KG1 (cell line): Measurements from ENCODE around the gene GPATCH2.
"Not testable (repeated sequence)": the region's sequence is repeated elsewhere in the genome, so short reads cannot be mapped to it uniquely, and the experiment has no call there.

Experiments used
- DNase-seq: peaks from one replicate; lab custom pipeline; 2025; lab: John Stamatoyannopoulos, UW

Gene GPATCH2

GRCh38 chr1:217630711-217631591, at the start of gene GPATCH2, which contains the start of gene SPATA17:
TSS of gene GPATCH2 (minus strand) at chr1:217631090. CDS start at chr1:217630971, 119 bp downstream.
TSS of gene SPATA17 (plus strand) at chr1:217631344. CDS start at chr1:217631379, 35 bp downstream.
- DNase-seq: peak; percentile 72

DNA sequence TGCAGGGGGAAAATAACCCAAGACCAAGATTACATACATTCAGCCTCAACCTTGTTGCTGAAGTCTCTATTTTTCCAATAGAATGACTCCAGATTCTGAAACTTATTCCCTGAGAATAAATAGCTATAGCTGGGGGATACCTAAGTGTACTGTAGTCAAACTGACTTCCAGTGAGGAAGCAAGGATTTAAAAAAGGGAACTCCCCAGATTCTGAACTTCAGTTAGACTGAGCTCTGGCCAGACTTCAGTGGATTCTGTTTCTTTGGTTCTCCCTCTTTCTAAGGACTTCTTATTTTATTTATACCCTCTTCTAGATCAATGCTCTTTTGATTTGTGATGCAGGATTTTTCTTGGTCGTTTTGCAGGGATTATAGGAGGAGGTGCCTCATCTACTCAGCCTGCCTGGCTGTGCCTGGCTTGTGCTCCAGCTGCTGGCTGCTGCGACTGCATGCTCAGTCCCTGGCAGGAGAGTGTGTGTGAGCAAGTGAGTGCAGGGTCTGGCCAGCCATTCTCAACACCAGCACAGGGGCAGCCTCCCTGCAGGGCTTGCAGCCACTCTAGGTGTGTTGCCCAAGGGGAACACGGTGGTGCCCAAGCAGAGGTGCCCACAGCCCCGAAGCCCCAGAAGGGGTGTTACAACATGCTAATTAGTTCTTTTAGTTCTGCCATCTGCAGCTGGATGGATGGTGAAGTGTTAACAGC, 43.3 kb upstream of the GPATCH2 start:
- DNase-seq: no peak

DNA sequence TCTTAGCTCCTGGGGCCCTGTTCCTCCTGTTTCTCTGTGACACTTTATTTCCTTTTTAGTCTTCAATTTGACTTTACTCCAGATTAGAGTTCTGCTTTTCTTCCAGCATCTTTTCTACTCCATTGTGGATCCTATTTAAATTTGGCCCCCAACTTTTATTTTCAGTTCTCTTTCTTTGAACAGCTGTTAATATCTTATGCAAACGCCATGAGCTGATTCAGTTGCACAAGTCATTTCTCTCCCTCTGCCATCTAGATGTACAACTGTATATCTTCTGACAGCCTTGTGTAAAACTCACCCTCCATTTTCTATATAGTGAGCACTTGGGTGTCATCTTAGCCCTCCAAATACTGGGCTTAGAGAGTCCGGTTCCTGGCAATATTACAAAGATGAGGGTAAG, 42.5 kb upstream of the GPATCH2 start:
- no peak for DNase-seq

DNA sequence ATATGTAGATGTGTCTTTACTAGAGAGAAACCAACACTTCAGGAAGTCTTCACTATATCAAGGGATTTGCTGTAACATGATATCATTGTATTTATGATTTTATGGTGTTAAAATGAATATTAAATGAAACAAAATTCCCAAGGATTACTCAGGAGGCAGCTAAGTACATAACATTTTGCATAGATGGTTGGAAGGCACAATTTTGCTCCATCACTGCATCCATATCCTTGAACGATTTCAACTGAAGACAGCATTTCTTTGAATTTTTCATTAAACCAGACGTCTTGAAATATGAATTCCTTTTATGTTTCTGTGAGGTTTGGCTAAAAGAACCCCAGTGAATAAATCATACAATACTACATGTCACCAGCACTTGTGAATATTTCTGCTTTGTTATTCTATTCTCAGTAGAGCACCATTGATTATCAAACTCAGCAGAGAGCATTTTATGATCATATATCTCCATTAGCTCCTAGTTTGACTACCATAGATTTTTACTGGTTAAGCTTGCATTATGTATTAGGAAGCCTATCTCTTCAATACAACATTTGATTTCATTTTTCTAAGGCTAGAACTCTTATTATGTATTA, 37.6 kb upstream of the GPATCH2 start:
- no peak for DNase-seq

GRCh38 chr1:217661407-217661806, 30.5 kb upstream of the GPATCH2 start:
- no peak for DNase-seq

- no peak for DNase-seq
Measured at GRCh38 chr1:217660353-217661062, 29.6 kb upstream of the GPATCH2 start.

GRCh38 chr1:217650674-217651073, 19.8 kb upstream of the GPATCH2 start:
- no peak for DNase-seq

DNA sequence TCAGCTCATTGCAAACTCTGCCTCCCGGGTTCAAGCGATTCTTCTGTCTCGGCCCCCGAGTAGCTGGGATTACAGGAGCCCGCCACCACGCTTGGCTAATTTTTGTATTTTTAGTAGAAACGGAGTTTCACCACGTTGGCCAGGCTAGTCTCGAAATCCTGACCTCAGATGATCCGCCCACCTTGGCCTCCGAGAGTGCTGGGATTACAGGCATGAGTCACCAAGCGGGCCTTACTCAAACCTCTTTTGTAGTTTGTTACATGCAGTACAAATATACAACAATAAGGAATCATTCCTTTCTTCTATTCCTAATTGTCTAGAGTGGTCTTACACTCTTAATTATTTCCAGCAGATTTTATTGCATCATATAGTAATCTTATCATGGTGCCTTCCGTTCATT, 16.9 kb upstream of the GPATCH2 start:
- DNase-seq: no peak

DNA sequence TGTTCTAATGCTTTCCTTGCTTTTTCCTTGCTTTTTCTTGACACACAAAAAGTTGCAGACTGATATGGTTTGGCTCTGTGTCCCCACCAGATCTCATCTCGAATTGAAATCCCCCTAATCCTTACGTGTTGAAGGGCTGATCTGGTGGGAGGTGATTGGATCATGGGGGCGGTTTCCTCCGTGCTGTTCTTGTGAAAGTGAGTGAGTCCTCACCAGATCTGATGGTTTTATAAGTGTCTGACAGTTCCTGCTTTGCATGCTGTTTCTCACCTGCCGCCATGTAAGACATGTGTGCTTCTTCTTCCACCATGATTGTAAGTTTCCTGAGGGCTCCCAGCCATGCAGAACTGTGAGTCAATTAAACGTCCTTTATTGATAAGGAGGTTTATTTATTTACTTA, 11.6 kb upstream of the GPATCH2 start:
- no peak for DNase-seq

DNA sequence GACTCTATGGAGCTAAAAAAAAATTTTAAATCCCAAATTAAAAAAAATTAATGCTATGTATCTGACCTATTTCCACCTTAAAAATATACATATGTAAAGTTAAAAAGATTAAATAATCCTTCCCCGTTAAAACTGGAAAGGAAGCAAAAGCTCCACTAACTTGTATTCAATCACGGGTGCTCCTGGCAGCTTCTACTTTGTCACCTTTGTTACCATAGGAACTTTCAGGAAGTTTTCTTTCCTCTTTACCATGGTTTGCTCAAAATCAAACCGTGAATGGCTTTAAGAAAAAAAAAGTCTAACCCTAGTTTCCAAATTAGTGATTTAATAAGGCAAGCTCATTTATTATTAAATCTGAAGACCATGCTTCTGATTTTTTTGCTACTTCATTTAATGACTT, 3.5 kb downstream of the GPATCH2 start:
- no peak for DNase-seq

DNA sequence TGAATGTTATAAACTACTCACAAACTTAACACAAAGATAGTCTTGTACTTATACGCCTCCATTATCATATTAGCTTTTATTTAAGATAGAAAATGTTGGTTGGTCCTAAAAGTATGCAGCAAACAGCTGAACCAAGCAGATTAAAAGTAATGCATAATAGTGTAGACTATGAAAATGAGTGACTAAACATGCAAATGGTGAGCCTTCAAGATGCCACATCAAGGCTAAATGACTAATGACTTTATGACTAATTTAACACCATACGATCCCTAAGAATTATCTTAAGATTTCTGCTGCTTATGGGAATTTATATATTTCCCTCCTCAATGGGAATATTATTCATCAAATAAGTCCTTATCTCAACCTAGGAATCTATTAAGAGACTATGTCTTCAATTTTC, 4.6 kb downstream of the GPATCH2 start:
- no peak for DNase-seq

DNA sequence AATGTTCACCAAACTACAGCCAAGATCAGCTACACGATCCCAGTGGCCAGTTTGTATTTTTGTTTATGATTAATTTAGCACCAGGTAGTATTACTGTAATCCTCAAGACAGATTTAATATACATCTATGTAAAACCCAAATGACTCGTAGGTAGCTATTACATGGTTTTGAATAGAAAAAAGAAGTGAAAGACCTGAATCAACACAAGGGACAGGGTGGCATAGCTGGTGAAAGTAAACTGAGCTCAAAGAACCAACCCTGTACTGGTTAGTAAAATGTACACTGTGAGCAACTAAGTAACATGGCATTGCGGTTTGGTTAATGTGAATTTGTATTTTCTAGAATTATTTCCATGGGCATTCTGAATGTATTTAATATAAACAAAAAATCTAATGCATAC, 8.8 kb downstream of the GPATCH2 start:
- no peak for DNase-seq

GRCh38 chr1:217620814-217621213, 10.1 kb downstream of the GPATCH2 start:
- DNase-seq: no peak

- DNase-seq: no peak
Measured at GRCh38 chr1:217617126-217617525, 13.8 kb downstream of the GPATCH2 start.

DNA sequence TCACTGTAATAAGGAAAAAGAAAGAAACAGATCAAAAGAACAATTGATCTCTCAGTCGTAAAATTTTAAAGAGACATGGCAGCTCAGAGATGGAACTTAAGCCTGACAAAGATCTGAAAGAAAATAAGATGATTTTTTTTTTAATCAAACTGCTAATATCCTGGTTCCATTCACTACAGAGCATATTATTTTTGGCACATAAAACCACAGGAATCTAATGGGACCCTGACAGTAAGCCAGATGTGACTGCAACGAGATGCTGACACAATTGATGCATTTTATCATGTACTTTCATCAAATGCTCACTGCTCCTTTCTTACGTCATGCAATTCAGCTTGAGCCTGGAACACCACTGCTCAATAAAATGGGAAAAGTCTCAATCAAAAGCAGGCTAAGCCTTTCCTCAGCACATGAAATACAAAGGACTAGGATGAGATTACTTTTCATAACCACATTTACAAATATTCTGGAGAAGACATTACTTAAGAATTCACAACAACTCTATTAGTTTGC, 16.6 kb downstream of the GPATCH2 start:
- no peak for DNase-seq

DNA sequence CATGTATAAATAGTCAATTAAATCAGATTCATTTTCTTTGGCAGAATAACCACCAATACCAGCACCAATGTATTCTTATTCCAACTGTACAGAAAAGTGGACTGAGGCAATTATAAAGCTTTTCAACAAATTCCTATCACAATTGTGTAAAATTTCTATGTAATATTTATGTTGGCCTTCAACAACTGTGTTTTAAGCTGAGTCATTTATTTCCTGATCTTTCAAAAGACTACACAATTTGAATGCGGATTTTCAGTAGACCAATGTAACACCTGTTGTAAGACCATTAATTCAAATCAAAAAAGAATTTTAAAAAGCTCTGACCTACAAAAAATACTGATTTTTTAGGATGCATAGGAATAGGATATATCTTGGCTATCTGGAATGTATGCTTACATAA, 25.5 kb downstream of the GPATCH2 start:
- no peak for DNase-seq

DNA sequence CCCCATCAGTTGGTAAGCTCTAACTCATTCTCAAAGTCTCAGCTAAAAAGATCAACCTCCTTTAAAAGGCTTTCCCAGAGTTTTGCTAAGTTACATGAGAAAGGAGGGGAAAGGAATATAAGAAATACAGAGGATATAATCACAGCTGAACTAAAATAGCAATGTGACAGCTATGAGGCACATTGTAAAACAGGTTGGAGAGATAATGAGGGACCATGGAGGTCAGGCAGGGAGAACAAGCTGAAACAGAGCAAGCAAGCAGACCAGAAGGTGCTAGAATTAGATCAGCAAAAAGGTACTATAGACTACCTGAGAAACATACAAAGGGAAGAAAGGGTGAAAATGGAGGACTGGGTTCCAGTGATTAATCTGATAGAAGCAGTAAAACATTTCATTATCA, 28.5 kb downstream of the GPATCH2 start:
- no peak for DNase-seq

- no peak for DNase-seq
Measured at GRCh38 chr1:217599154-217599553, 31.7 kb downstream of the GPATCH2 start.

GRCh38 chr1:217590598-217590997, 40.3 kb downstream of the GPATCH2 start:
- no peak for DNase-seq

- no peak for DNase-seq
Measured at GRCh38 chr1:217586586-217586985, 44.3 kb downstream of the GPATCH2 start.

- no peak for DNase-seq
Measured at GRCh38 chr1:217585577-217585976, 45.3 kb downstream of the GPATCH2 start.

DNA sequence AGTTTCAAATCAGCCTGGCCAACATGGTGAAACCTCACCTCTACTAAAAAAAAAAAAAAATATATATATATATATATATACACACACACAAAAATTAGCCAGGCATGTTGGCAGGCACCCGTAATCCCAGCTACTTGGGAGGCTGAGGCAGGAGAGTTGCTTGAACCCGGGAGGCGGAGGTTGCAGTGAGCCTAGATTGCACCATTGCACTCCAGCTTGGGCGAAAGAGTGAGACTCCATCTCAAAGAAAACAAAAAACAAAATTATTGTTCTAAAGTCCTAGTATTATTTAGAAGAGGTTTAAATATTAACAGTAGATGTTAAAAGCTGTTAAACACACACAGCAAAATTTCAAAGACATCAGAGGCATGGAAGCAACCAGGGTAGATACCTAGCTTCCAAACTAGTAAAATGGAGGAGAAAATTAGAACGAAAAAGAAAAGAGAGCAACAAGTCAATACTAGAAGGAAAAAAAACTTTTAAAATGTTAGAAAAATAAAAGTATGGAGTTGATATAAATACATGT, 46.5 kb downstream of the GPATCH2 start:
- DNase-seq: not testable (repeated sequence)
